ENCODE results near the gene MPPED1. TPM values are rescaled to one million over a fixed set of nuclear protein-coding genes. Genes with fewer than 3 reads are reported as not detected.

Gene MPPED1
- total and polyA plus RNA-seq, 2 donors (not counting 3 experiments of a cell fraction or from before 2014, with no cell fraction given), result not detected

- Histone ChIP-seq H3K4me3 (replicated peaks in 1 of 3; ENCODE audit: insufficient read depth in 1 of 3, low read depth in 1 of 3, low read length in 3 of 3) (no peak overlapping the region), H3K4me1 (ENCODE audit: control insufficient read depth, extremely low read depth, insufficient read depth, low read length) (no peaks in the 10 kb centered on the region), H3K79me2 (ENCODE audit: control insufficient read depth, insufficient read depth, low read length) (no peaks in the 10 kb centered on the region), H3K4me2 (ENCODE audit: insufficient read depth, low read length) (no peak overlapping the region), H3K27ac (ENCODE audit: insufficient read depth, low read depth, low read length) (no peak overlapping the region), H3K9me1 (replicated peaks; ENCODE audit: control insufficient read depth, extremely low read depth, insufficient read depth, low read length) (no peaks in the 10 kb centered on the region), H2AFZ (ENCODE audit: low read depth, low read length) (no peak overlapping the region), H3K9ac (replicated peaks; ENCODE audit: extremely low read depth, insufficient read depth, low read length) (no peak overlapping the region), H4K20me1 (replicated peaks; ENCODE audit: control insufficient read depth, extremely low read depth, insufficient read depth, low read length) (no peaks in the 10 kb centered on the region), H3K9me3 (replicated peaks; ENCODE audit: control insufficient read depth, insufficient read depth, low read length) (no peaks in the 10 kb centered on the region), H3K36me3 (ENCODE audit: control insufficient read depth in 2 of 2, extremely low read depth in 1 of 2, insufficient read depth in 2 of 2, low read length in 2 of 2) (no peaks in the 10 kb centered on the region), H3K27me3 (ENCODE audit: control insufficient read depth in 2 of 2, insufficient read depth in 2 of 2, low read length in 2 of 2) (no peaks in the 10 kb centered on the region)
- BruUV-seq (replicated peaks), result no TSS peak
- ChIA-PET CTCF (no interaction called here), POLR2A (no interaction called here)
- dilution Hi-C loops (cut with MboI; ENCODE audit: extremely low pct_ligation_motif_present, low sequenced_read_pairs), result no loop called here
- FAIRE-seq (no peak), DNase-seq (ENCODE audit: low read depth, low spot score) (no peak)
- TF ChIP-seq JUN (IDR thresholded peaks at IDR 0.05; ENCODE audit: borderline replicate concordance, insufficient read depth, insufficient read length, low read depth), result no peak
- no peak for TF ChIP-seq CTCF (IDR thresholded peaks at IDR 0.05; ENCODE audit: extremely low read depth in 1 of 2, insufficient read depth in 1 of 2, low read depth in 1 of 2, low read length in 2 of 2)
- TF ChIP-seq POLR2AphosphoS5 (IDR thresholded peaks at IDR 0.05; ENCODE audit: insufficient read depth, low read depth, low read length), result no peak
- TF ChIP-seq FOS (IDR thresholded peaks at IDR 0.05; ENCODE audit: borderline replicate concordance, insufficient read depth, low read length), result no peak
- no peak for TF ChIP-seq EZH2 (IDR thresholded peaks at IDR 0.05; ENCODE audit: borderline replicate concordance, low read depth, low read length, severe bottlenecking)
- TF ChIP-seq GATA2 (IDR thresholded peaks at IDR 0.05; ENCODE audit: insufficient read depth, insufficient read length, low read depth, low read length), result no peak
- no peak for TF ChIP-seq MAX (IDR thresholded peaks at IDR 0.05; ENCODE audit: insufficient read depth, insufficient read length)
- no peak for TF ChIP-seq MYC (IDR thresholded peaks at IDR 0.05; ENCODE audit: low read depth, low read length)
- no peak for TF ChIP-seq POLR2A (IDR thresholded peaks at IDR 0.05; ENCODE audit: low read depth, low read length)
- intact Hi-C loops (cut with micrococcal nuclease), result no loop called here
These were observed 71.9 kb downstream of the MPPED1 start for GRCh38 chr22:43483669-43484068.
